HG03354 (cell line): ENCODE measurements around the gene PYROXD2.

ENCODE experiments used
- ATAC-seq: cut with Tn5 transposase; IDR thresholded peaks from one replicate; pipeline ENCODE4 v1.9.1; 2021; ENCODE audit warnings: mild to moderate bottlenecking; ENCODE audit not compliant: unreplicated experiment, poor library complexity, severe bottlenecking

Gene PYROXD2

DNA sequence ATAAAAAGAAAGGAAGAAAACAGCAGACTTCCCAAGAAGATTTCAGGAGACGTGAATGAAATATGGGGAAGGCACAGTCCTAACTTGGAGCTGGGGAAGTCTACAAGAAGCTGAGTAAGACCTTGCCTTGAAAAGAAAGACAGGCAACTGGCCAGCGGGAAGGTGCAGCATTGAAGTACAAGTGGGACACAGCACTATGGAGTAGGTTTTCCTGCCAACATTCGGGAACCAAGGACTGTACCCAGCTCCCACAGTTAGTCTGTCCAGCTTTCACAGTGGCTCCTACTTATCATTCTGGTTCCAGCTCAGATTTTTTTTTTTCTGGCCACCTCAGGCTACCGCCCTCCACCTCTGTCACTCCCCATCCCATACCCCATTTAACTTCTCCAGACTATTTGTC lies 21.7 kb upstream of the PYROXD2 start:
- ATAC-seq, result no peak

DNA sequence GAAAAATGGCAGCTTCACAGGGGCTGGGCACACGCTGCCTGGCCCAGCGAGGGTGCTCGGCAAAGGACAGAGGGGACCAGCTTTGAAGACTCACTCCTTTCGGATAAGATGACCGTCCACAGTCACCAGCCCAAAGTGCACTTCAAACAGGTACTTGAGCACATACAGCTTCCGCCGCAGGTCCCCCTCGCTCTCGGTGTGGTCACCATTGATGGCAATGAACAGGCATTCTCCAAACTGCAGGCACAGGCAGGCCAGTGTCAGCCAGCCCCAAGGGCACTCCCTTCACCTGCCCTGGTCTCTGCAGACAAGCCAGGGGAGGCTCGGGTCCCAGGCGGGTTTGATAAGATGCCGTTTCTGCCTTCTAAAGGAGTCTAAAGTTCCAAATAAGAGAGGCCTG lies 20.2 kb upstream of the PYROXD2 start:
- no peak for ATAC-seq

DNA sequence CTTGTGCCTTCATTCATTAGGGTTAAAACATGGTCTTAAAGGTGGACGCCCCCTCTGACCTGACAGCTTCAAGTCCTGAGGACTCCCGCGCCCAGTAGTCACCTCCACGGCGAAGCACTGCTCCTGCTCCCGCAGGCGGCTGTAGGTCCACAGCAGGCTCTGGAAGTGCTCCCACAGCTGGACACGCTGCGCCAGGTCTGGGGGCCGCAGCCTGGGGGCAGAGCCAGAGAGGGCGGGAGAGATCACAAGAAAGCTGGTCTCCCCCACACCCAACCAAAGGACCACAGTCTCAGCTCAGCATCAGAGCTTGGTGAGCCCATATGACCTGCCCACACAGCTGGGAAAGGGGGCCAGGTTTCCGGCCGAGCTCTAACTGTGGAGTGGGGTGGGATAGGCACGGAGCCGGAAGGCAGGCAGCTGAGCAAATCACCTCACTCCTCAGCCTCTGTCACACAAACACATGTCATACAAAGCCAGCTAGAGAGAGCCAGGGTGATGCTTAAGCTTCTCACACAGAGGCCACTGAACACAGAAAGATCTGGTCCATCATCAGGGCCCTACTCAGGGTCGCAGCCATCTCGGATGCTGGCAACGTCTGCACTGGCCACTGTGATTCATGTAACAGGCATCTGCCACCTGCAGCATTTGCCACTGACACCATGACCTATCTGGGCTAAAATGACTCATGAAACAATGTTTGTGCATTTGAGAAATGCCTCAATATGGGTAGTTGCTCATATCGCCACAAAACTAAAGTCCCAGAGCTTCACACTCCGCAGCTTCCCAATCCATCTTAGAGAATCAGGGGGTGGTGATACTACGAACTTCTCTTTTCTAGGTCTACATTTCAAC lies 19.1 kb upstream of the PYROXD2 start:
- ATAC-seq, result no peak

DNA sequence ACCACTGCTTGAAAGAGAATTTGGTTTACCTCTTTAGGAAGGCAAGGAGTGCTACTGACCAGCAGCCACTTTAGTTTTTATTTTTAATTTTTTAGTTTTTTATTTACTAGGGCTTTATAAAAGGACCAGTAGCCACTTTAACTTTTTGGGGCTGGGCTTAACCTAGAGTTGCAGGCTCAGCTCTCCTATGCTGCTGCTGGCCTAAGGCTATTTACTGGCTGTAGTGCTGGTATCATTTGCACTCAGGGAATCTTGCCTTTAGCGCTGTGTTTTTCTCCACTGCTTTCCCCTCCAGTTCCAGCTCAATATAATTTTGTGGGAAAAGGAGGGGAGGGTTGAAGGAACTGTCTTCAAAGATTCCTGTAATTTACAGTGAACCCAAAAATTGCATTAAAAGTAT lies 18.4 kb upstream of the PYROXD2 start:
- ATAC-seq, result no peak

DNA sequence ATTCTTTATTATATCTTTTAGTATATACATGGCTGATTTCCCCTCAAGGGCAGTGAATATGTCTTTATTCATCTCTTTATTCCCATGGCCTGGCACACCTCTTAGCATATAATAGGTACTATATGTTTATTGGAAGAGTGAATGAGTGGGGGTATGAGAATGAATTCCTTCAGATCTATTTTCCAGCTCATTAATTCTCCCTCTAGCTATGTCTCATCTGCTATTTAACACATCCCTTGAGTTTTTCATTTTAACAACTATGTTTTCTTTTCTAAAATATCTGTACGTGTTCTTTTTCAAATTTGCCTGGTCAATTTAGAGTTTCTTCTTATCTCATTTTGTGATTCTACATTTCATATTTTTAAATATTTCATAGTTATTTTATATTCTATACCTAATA lies 17.3 kb upstream of the PYROXD2 start:
- no peak for ATAC-seq

DNA sequence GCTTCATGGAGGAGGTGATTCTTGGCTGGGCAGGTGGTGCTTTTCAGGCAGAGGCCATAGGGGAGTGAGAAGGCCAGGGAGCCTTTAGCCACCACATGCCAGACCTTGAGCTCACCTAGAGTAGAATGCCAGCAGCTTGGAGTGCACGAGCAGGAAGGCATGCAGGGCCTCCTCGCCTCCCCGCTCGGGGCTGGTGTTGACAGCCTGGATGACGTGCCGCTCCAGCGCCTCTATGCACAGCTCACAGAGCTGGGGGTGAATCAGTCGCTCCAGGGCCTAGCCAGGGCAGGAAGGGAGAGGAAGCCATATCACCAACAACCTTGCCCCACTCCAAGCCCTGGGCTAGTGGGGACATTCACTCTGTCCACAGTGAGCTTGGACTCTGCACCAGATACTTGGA lies 16.0 kb upstream of the PYROXD2 start:
- ATAC-seq, result no peak

DNA sequence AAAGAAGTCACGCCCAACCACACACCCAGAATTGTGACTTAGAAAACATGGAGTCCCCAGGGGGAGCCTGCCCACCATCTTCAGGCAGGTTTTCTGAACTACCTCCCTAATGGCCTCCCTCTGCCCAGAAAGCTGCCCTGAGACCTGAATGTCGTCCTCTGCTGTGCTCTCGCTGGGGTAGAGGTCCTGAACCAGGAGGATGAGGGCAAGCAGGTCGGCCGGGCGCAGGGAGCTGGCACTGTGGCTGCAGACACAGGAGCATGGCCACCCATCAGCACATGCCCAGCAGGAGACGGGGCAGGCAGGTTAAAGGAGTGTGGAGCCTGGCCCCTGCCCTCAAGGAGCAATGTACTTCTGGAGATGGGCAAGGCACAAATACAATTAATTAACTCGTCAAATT lies 15.4 kb upstream of the PYROXD2 start:
- no peak for ATAC-seq

DNA sequence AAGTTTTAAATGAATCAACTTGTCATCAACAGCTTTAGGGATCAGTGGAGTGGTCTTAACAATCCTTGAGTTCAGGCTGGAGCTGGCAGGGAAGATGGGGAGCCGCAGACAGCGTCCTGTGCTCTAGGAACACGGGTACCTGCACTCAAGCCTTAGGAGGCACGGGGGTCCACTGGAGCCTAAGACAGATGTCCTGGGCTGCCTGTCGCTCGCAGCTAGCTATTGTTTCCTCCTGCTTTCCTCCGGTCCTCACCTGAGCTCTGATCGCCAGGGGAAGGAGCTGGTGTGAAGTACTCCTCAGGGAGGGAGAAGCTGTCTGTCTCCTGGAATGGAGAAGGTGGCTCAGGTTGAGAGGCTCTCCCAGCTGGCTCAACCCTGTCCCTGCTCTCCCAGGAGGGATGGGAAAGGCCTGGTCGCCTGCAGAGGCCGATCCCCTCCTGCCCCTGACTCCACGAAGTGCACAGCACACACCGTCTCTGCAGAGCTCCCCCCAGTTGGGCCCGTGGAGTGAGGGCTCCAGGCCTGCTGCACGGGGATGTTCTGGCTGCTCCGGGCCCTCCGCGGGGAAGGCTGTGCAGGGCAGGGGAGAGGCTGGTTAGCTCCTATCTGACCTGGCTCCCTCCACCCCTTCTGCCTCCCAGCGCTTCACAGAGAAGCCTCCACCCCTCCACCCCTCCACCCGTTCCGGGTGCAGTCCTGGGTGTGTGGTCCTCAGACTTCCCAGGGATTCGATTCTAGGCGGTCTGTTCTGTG lies 14.5 kb upstream of the PYROXD2 start:
- ATAC-seq, result no peak

DNA sequence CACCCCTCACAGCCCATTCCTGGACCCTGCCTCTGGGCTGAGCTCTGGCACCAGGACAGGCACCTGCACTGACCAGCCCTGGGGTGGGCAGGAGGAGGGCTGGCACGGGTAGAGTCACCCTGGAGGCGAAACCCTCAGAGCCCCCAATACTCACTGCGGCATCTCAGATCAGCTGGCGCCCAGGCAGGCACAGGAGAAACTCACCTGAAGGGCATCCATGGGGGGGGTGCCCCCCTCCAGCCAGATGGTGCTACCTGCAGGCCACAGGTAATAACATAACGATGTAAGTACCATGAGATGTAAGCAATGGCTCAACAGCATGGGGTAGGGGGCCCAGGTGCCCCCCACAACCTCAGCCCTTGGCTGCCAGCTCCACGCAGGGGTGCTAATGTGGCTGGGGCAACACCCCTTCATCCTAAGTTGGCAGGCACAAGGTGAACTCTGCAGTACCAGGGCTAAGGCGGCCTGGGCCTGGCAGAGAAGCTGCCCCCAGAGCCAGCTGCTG lies 12.1 kb upstream of the PYROXD2 start:
- no peak for ATAC-seq

DNA sequence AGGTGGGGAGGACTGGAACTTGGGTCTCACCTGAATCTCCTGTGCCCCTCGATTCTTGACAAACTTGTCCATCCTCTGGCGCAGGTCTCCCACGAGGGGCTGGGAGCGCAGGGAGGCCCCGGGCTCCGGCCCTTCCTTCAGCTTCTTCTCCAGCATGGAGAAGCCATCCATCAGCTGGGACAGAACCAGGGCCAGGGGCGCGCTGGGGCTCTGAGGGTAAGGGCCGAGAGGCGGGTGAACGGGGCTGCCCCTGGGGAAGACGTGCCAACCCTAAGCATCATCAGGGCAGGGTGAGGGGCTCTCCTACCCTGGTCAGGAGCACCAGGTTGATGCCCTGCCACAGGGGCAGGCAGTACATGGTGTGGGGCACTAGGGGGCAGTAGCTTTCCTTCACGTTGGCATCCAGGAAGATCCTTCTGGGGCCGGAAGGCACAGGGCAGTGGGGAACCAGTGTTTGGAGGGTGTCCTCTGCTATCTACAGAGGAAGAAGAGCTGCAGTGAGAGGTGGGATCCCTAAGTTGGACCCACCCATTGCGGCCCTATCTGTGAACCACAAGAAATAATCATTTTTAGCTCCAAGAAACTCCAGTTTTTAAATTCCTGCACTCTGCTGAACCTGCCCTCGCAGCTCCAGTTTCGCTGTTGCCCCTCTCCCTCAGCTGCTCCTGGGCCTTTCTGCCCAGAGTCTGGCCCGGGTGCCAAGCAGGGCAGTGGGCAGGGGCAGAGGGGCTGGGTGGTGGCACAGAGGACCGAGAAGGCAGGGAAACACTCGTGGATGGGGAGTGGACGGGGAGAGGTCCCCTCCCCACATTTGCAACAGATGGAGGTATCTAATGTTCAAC lies 10.8 kb upstream of the PYROXD2 start:
- ATAC-seq, result peak; percentile 76

DNA sequence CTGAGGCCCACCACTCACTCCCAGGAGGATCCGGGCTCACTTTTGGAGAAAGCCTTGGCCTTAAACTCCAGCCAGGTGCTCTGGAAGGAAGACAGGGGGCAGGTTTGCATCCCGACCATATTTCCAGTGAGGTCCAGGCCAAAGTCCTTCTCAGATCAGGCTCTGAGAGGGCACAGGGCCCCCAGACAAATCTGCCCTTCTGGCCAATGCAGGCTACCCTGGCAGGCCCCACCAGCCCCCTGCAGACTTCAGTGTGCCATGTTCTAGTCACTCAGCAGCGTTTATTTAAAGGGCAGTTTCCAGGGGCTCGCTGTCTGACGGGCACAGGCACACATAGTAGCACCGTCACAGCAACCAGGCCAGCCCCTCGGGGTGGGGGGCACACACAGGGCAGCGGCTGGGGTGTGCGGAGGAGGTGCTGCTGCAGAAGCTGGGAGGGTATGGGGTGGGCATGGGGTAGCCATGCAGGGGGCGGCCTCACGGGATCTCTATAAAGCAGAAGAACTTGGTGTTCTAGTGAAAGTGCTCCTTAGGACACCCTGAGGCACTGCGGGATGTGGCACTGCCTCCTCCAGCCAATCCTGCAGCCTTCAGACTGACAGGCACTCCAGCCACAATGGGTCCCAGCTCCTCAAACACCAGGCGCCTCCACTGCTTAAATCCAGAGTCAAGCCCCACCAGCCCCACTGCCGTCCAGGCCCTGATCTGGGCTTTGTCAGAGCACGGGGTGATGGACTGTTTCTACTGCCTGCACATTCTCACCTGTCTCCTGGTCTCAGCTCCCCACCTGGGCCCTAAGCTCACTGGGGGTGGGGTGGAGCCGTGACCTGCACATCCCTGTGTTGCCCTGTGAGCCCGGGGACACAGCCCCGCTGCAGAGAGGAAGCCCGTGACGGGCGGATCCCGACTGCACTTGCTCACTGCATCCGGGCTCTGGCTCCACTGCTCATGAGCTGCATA lies 9.6 kb upstream of the PYROXD2 start:
- ATAC-seq, result no peak

DNA sequence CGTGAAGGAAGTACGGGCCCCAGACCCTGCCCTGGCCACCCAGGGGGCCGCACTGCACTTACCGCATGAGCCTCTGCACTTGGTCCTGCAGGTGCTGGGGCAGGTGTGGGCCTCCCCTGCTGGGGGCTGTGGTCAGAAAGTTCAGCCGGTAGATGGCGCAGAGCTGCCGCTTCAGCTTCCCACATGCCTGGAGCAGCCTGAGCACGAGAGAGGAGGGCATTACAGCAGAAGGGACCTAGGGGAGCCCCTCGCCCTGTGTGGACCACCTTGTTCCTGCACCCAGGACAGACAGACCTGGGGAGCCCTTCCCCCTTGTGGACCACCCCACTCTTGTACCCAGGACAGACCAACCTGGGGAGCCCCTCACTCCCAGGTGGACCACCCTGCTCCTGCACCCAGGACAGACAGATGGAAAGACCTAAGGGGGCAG lies 8.7 kb upstream of the PYROXD2 start:
- ATAC-seq, result no peak

DNA sequence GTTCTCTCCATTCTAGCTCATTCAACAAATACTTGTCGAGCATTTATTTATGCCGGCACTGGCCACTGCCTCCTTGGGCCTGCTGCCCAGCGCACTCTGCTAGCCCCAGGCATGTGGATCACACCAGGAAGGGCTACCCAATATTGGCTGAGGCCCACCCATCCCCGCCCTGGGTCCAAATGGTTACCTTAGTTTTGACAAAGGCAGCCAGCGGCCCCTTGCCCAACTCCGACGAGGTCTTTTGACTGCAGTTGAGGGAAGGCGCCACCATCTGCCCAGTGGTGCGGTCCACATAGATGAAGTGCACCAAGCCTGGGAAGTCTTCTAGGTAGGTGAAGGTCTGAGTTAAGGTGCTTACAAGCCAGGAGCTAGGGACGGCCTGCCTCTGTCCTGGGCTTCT lies 7.2 kb upstream of the PYROXD2 start:
- no peak for ATAC-seq

DNA sequence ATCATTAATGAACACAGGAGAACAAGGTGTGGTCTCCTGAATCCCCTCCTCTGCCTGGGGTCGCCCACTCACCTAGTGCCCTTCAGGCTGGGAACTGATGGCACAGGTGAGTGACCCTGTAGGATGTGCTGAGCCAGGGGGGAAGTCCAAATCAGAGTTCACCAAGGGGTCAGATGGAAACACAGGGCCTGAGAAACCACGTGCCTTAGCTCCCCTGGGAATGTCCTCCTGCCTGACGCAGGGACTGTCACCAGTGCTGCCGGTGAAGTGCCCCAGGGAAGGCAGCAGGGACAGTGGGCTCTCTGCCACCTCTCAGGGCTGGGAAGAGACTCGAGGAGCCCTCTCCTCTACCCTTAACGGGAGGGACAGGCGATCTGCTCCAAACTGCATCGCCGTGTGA lies 5.8 kb upstream of the PYROXD2 start:
- no peak for ATAC-seq

DNA sequence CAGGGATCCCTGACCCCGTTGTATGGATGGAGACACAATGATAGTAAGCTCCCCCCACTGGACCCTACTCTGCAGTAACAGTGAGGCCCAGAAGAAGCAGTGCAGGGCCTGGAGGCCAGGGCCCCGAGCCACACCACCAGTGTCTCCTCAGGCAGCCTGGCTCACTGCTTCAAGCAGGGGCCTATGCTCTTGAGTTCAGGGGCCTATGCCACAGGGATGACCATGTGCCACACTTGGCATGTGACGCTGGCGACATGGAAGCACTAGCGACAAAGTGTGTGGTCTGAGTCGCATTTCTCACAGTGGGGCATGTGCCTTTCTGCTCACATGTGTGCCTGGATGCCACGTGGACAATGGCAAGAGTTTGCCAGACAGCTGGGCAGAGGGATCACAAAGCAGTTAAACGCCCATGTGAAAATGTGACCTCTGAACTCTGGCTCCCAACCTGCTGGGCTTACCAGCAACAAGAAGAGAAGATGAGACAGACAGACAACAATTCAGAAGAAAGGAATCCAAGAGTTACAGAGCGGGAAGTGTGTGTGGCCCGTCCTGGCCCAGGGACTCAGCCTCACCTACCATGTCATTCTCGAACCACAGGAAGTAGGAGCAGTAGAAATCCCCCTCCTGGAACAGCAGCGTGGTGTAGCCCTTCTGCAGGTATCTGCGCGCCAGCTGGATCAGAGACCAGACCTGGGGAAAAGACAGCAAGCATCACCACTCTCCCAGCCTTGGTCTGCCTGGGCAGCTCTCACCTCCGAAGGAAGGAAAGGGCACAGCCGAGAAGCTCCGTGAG lies 4.7 kb upstream of the PYROXD2 start:
- ATAC-seq, result no peak

DNA sequence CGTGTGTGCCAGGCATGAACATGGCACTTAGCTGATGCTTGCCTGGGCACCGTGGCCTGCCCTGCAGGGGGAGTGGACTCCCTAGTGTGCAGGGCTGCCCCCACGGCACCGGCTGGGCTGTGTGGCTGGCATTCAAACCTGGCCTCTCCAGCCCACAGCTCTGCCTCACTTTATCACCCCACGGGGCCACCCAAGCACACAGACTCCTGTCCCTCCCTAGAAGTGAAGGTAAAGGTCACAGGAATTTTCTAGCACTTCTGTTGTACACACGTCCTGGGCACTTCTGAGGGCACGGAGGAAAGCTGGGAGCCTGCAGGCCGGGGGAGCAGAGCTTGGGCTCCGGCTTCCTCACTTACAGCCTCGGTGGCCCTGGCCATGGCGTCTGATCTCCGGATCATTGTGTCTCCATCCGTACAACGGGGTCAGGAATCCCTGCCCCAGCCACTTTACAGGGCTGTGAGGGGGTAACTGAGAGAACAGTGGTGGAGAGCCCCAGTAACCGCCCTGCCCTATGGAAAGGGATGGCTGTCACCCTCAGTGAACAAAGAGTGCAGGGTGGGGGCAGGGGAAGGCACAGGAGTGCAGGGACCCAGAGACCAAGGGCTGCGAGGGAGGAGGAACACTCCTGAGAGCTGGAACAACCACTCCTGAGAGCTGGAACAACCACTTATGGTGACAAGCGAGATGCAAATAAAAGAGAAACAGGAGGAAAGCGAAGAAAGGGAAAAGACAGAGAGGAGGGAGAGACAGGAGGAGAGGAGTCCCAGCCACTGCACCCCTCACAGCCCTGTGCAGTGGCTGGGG lies 3.9 kb upstream of the PYROXD2 start:
- no peak for ATAC-seq

DNA sequence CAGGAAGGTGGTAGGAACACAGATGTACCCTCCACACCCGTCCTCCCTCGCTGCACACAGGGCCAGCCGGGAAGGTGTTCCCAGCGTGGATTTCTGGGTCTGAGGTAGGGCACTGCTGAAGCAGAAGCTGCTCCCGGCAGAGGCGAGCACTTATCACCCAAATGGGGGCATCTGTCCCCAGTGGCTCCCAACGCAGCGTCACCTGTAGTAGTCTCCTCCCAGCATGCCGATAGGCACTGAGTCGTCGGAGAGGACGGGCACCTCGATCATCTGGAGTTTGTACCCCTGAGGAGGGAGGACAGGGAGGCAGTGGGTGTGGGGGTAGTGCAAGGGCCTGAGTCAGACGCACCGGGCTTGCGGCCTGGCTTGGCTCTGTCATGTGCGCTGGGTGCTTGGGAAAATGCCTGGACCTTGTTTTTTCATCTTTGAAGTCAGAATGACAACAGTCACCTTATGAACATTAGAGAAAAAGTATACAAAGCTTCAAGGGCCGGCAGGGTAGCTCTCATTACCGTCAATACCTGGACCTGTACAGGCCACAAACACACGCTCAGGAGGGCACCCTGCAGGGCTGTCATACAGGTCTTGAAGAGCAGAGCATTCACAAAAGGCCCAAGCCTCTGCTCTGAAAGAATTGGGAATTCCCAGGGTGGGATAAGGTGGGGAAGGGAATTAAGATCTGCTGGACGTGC lies 3.1 kb upstream of the PYROXD2 start:
- ATAC-seq, result no peak
